ENCODE data around the gene MRPS14. TPM values are rescaled to one million over a fixed set of nuclear protein-coding genes. Genes with fewer than 3 reads are reported as not detected.
"Not testable (repeated sequence)": the region's sequence is repeated elsewhere in the genome, so short reads cannot be mapped to it uniquely, and the experiment has no call there.

Gene MRPS14
- total RNA-seq, 1 experiment from 2014 or later, result 38.1 TPM

- ChIA-PET CTCF (no interaction called here), POLR2A (no interaction called here)
- no peaks in the 10 kb centered on the region for H3K4me1 Mint-ChIP-seq (ENCODE audit: low read depth, unreplicated experiment)
- TF ChIP-seq CTCF (IDR thresholded peaks at IDR 0.05; ENCODE audit: insufficient read depth in 1 of 2, low read depth in 1 of 2, low read length in 1 of 2, severe bottlenecking in 1 of 2, unreplicated experiment in 1 of 2), result no peak
- H3K4me3 Mint-ChIP-seq (ENCODE audit: unreplicated experiment), result no peak overlapping the region
- DNase-seq, result no peak
- intact Hi-C loops (cut with micrococcal nuclease; ENCODE audit: unreplicated experiment), result no loop called here
- H3K27ac Mint-ChIP-seq (ENCODE audit: unreplicated experiment), result no peak overlapping the region
- H3K27me3 Mint-ChIP-seq (ENCODE audit: insufficient read depth, unreplicated experiment), result peaks cover 30% of the 10 kb centered on the region
- H3K9me3 Mint-ChIP-seq (ENCODE audit: unreplicated experiment), result peaks cover 10% of the 10 kb centered on the region
- H3K36me3 Mint-ChIP-seq (ENCODE audit: insufficient read depth, unreplicated experiment), result no peaks in the 10 kb centered on the region
- Histone ChIP-seq H3K9me3 (no peaks in the 10 kb centered on the region), H3K27me3 (replicated peaks; ENCODE audit: control insufficient read depth, insufficient read depth, low read length) (no peaks in the 10 kb centered on the region), H3K36me3 (ENCODE audit: control insufficient read depth, insufficient read depth, low read length) (no peaks in the 10 kb centered on the region), H3K4me3 (ENCODE audit: low read depth, low read length) (no peak overlapping the region), H3K4me1 (no peaks in the 10 kb centered on the region)
- no TSS peak for BruUV-seq (replicated peaks)
Measured at GRCh38 chr1:175050992-175051391, 27.8 kb upstream of the MRPS14 start.

GRCh38 chr1:175045519-175045918 lies 22.3 kb upstream of the MRPS14 start:
- no peak for TF ChIP-seq CTCF (IDR thresholded peaks at IDR 0.05; ENCODE audit: insufficient read depth in 1 of 2, low read depth in 1 of 2, low read length in 1 of 2, severe bottlenecking in 1 of 2, unreplicated experiment in 1 of 2)
- peaks cover 10% of the 10 kb centered on the region for H3K9me3 Mint-ChIP-seq (ENCODE audit: unreplicated experiment)
- intact Hi-C loops (cut with micrococcal nuclease; ENCODE audit: unreplicated experiment), result no loop called here
- CTCF ChIA-PET, result no interaction called here
- no peak for DNase-seq
- no peak overlapping the region for H3K27ac Mint-ChIP-seq (ENCODE audit: unreplicated experiment)
- no peaks in the 10 kb centered on the region for H3K36me3 ChIP-seq (ENCODE audit: control insufficient read depth, insufficient read depth, low read length)
- peaks cover 17% of the 10 kb centered on the region for H3K27me3 Mint-ChIP-seq (ENCODE audit: insufficient read depth, unreplicated experiment)
- no peak overlapping the region for H3K4me3 ChIP-seq (ENCODE audit: low read depth, low read length)
- no peaks in the 10 kb centered on the region for H3K4me1 ChIP-seq
- no peaks in the 10 kb centered on the region for H3K27me3 ChIP-seq (replicated peaks; ENCODE audit: control insufficient read depth, insufficient read depth, low read length)
- no peaks in the 10 kb centered on the region for H3K9me3 ChIP-seq
- no TSS peak for BruUV-seq (replicated peaks)
- peaks cover 6% of the 10 kb centered on the region for H3K4me1 Mint-ChIP-seq (ENCODE audit: low read depth, unreplicated experiment)
- no peaks in the 10 kb centered on the region for H3K36me3 Mint-ChIP-seq (ENCODE audit: insufficient read depth, unreplicated experiment)
- POLR2A ChIA-PET, result no interaction called here
- H3K4me3 Mint-ChIP-seq (ENCODE audit: unreplicated experiment), result no peak overlapping the region

GRCh38 chr1:175045097-175045496 lies 21.9 kb upstream of the MRPS14 start:
- intact Hi-C loops (cut with micrococcal nuclease; ENCODE audit: unreplicated experiment), result no loop called here
- Histone ChIP-seq H3K36me3 (ENCODE audit: control insufficient read depth, insufficient read depth, low read length) (no peaks in the 10 kb centered on the region), H3K9me3 (no peaks in the 10 kb centered on the region), H3K27me3 (replicated peaks; ENCODE audit: control insufficient read depth, insufficient read depth, low read length) (no peaks in the 10 kb centered on the region), H3K4me1 (no peaks in the 10 kb centered on the region), H3K4me3 (ENCODE audit: low read depth, low read length) (no peak overlapping the region)
- H3K9me3 Mint-ChIP-seq (ENCODE audit: unreplicated experiment), result peaks cover 10% of the 10 kb centered on the region
- BruUV-seq (replicated peaks), result no TSS peak
- peaks cover 7% of the 10 kb centered on the region for H3K4me1 Mint-ChIP-seq (ENCODE audit: low read depth, unreplicated experiment)
- H3K27me3 Mint-ChIP-seq (ENCODE audit: insufficient read depth, unreplicated experiment), result peaks cover 17% of the 10 kb centered on the region
- H3K36me3 Mint-ChIP-seq (ENCODE audit: insufficient read depth, unreplicated experiment), result no peaks in the 10 kb centered on the region
- no peak overlapping the region for H3K27ac Mint-ChIP-seq (ENCODE audit: unreplicated experiment)
- no peak for TF ChIP-seq CTCF (IDR thresholded peaks at IDR 0.05; ENCODE audit: insufficient read depth in 1 of 2, low read depth in 1 of 2, low read length in 1 of 2, severe bottlenecking in 1 of 2, unreplicated experiment in 1 of 2)
- CTCF ChIA-PET, result interaction anchor here (0.8 kb wide), 1 partner anchor 80 kb away, joined by 4 read pairs; no protein-coding TSS in a partner anchor
- POLR2A ChIA-PET, result no interaction called here
- no peak overlapping the region for H3K4me3 Mint-ChIP-seq (ENCODE audit: unreplicated experiment)
- DNase-seq, result no peak

GRCh38 chr1:175044591-175044990 lies 21.4 kb upstream of the MRPS14 start:
- DNase-seq; H3K4me3 Mint-ChIP-seq (ENCODE audit: unreplicated experiment); H3K9me3 ChIP-seq; H3K27me3 ChIP-seq (replicated peaks; ENCODE audit: control insufficient read depth, insufficient read depth, low read length); intact Hi-C loops (cut with micrococcal nuclease; ENCODE audit: unreplicated experiment); H3K4me1 ChIP-seq; H3K27ac Mint-ChIP-seq (ENCODE audit: unreplicated experiment); H3K4me1 Mint-ChIP-seq (ENCODE audit: low read depth, unreplicated experiment); BruUV-seq (replicated peaks); POLR2A ChIA-PET; H3K36me3 ChIP-seq (ENCODE audit: control insufficient read depth, insufficient read depth, low read length); H3K36me3 Mint-ChIP-seq (ENCODE audit: insufficient read depth, unreplicated experiment); H3K4me3 ChIP-seq (ENCODE audit: low read depth, low read length): not testable (repeated sequence)
- Mint-ChIP-seq H3K27me3 (ENCODE audit: insufficient read depth, unreplicated experiment) (peaks cover 17% of the 10 kb centered on the region), H3K9me3 (ENCODE audit: unreplicated experiment) (peaks cover 10% of the 10 kb centered on the region)
- CTCF ChIA-PET, result interaction anchor here (0.8 kb wide), 1 partner anchor 81 kb away, joined by 4 read pairs; no protein-coding TSS in a partner anchor

Measured in Caco-2 (cell line).